Nephron (organoid): ENCODE measurements around the gene CLK3.
A peak's percentile ranks its signal among the peaks of the same experiment; 100 is the strongest.

Source experiments
- H3K27ac Mint-ChIP-seq, 3 experiments: 2 replicates each; pipeline ENCODE4 v1.8.0; 2020; ENCODE audit warnings: mixed read lengths in 3 of 3, mild to moderate bottlenecking in 2 of 3, moderate library complexity in 1 of 3
- H3K27me3 Mint-ChIP-seq: 2 replicates; pipeline ENCODE4 v1.8.0; 2021; ENCODE audit warnings: low read depth, mild to moderate bottlenecking, moderate library complexity, mixed read lengths
- H3K36me3 Mint-ChIP-seq: 2 replicates; pipeline ENCODE4 v1.8.0; 2020; ENCODE audit warnings: low read depth, mixed read lengths
- H3K4me1 Mint-ChIP-seq: 2 replicates; pipeline ENCODE4 v1.8.0; 2020; ENCODE audit warnings: mixed read lengths
- H3K4me3 Mint-ChIP-seq, 3 experiments: 2 replicates each; pipeline ENCODE4 v1.8.0; 2020; ENCODE audit warnings: mild to moderate bottlenecking in 3 of 3, mixed read lengths in 3 of 3, moderate library complexity in 2 of 3
- H3K9me3 Mint-ChIP-seq: 2 replicates; pipeline ENCODE4 v1.8.0; 2020; ENCODE audit warnings: mixed read lengths
- CTCF ChIP-seq, 3 experiments: fragments of 200-600 bp; sonication (generic); IDR thresholded peaks; one replicate each; pipeline ENCODE4 v1.5.0; 2021; ENCODE audit warnings: antibody characterized with exemption in 3 of 3; ENCODE audit not compliant: unreplicated experiment in 3 of 3

The CLK3 gene

GRCh38 chr15:74578496-74578994 is 37.1 kb upstream of the CLK3 start:
- TF ChIP-seq CTCF (IDR thresholded peaks at IDR 0.05; ENCODE audit: unreplicated experiment in 3 of 3) = no peak
- H3K27ac Mint-ChIP-seq = no peak overlapping the region

GRCh38 chr15:74579001-74579400 is 36.6 kb upstream of the CLK3 start:
- Mint-ChIP-seq H3K4me3 (no peak overlapping the region), H3K9me3 (no peaks in the 10 kb centered on the region), H3K27ac (no peak overlapping the region), H3K4me1 (peaks cover 14% of the 10 kb centered on the region), H3K36me3 (peaks cover 37% of the 10 kb centered on the region), H3K27me3 (no peaks in the 10 kb centered on the region)
- TF ChIP-seq CTCF (IDR thresholded peaks at IDR 0.05; ENCODE audit: unreplicated experiment in 3 of 3) = no peak

More at GRCh38 chr15:74578496-74578994, 37.1 kb upstream of the CLK3 start:
- H3K36me3 Mint-ChIP-seq = peaks cover 42% of the 10 kb centered on the region
- no peaks in the 10 kb centered on the region for H3K27me3 Mint-ChIP-seq
- H3K4me3 Mint-ChIP-seq = no peak overlapping the region
- H3K9me3 Mint-ChIP-seq = no peaks in the 10 kb centered on the region
- peaks cover 9% of the 10 kb centered on the region for H3K4me1 Mint-ChIP-seq

GRCh38 chr15:74580538-74581350 is 34.9 kb upstream of the CLK3 start:
- Mint-ChIP-seq H3K4me1 (peaks cover 24% of the 10 kb centered on the region), H3K9me3 (no peaks in the 10 kb centered on the region), H3K36me3 (peaks cover 22% of the 10 kb centered on the region), H3K4me3 (no peak overlapping the region), H3K27ac (peak overlapping the region in 1 of 3 experiments; percentile 63), H3K27me3 (no peaks in the 10 kb centered on the region)
- no peak for TF ChIP-seq CTCF (IDR thresholded peaks at IDR 0.05; ENCODE audit: unreplicated experiment in 3 of 3)

GRCh38 chr15:74584204-74584603 is 31.4 kb upstream of the CLK3 start:
- H3K36me3 Mint-ChIP-seq = peaks cover 24% of the 10 kb centered on the region
- peak overlapping the region in 1 of 3 experiments; percentile 61 for H3K27ac Mint-ChIP-seq

GRCh38 chr15:74584779-74585178 is 30.9 kb upstream of the CLK3 start:
- Mint-ChIP-seq H3K36me3 (peaks cover 27% of the 10 kb centered on the region), H3K9me3 (no peaks in the 10 kb centered on the region), H3K27ac (peak overlapping the region in 1 of 3 experiments; percentile 61), H3K4me3 (peak overlapping the region in 1 of 3 experiments; percentile 23), H3K4me1 (peaks cover 24% of the 10 kb centered on the region), H3K27me3 (no peaks in the 10 kb centered on the region)
- no peak for TF ChIP-seq CTCF (IDR thresholded peaks at IDR 0.05; ENCODE audit: unreplicated experiment in 3 of 3)

More at GRCh38 chr15:74584204-74584603, 31.4 kb upstream of the CLK3 start:
- Mint-ChIP-seq H3K27me3 (no peaks in the 10 kb centered on the region), H3K4me1 (peaks cover 24% of the 10 kb centered on the region), H3K9me3 (no peaks in the 10 kb centered on the region), H3K4me3 (no peak overlapping the region)
- TF ChIP-seq CTCF (IDR thresholded peaks at IDR 0.05; ENCODE audit: unreplicated experiment in 3 of 3) = no peak
